Measurements from ENCODE around the gene AKNA.
A peak's percentile ranks its signal among the peaks of the same experiment; 100 is the strongest.
"Not testable (repeated sequence)": the region's sequence is repeated elsewhere in the genome, so short reads cannot be mapped to it uniquely, and the experiment has no call there.

The AKNA gene

GRCh38 chr9:114321759-114322158 lies 66.0 kb downstream of the AKNA start:
- no peak for DNase-seq

GRCh38 chr9:114320710-114321109 lies 67.1 kb downstream of the AKNA start:
- DNase-seq, result not testable (repeated sequence)

- no peak for DNase-seq
These were observed 68.6 kb downstream of the AKNA start for GRCh38 chr9:114319147-114319546.

- DNase-seq, result no peak
These were observed 69.4 kb downstream of the AKNA start for GRCh38 chr9:114318416-114318815.

GRCh38 chr9:114317665-114318357 lies 70.0 kb downstream of the AKNA start:
- peak; percentile 35 to 79 (median 58) for DNase-seq

- DNase-seq, result no peak
These were observed 71.1 kb downstream of the AKNA start for GRCh38 chr9:114316605-114317230.

- peak; percentile 53 to 81 (median 79) for DNase-seq
These were observed 71.9 kb downstream of the AKNA start for GRCh38 chr9:114315723-114316363.

- no peak for DNase-seq
These were observed 72.7 kb downstream of the AKNA start for GRCh38 chr9:114314881-114315722.

- DNase-seq, result no peak
These were observed 73.4 kb downstream of the AKNA start for GRCh38 chr9:114314256-114314867.

GRCh38 chr9:114313186-114313585 lies 74.6 kb downstream of the AKNA start:
- DNase-seq, result no peak

- DNase-seq, result no peak
These were observed 75.3 kb downstream of the AKNA start for GRCh38 chr9:114312513-114312875.

GRCh38 chr9:114311571-114312512 lies 75.9 kb downstream of the AKNA start:
- DNase-seq, result no peak

GRCh38 chr9:114310471-114311450 lies 77.0 kb downstream of the AKNA start:
- DNase-seq, result no peak

GRCh38 chr9:114309096-114309495 lies 78.7 kb downstream of the AKNA start:
- DNase-seq, result no peak

- DNase-seq, result no peak
These were observed 79.3 kb downstream of the AKNA start for GRCh38 chr9:114308361-114308950.

GRCh38 chr9:114307899-114308267 lies 79.9 kb downstream of the AKNA start:
- DNase-seq, result no peak

GRCh38 chr9:114304416-114305188 lies 83.2 kb downstream of the AKNA start:
- DNase-seq, result no peak

GRCh38 chr9:114303977-114304376 lies 83.8 kb downstream of the AKNA start:
- DNase-seq, result no peak

GRCh38 chr9:114303571-114303970 lies 84.2 kb downstream of the AKNA start:
- no peak for DNase-seq

All from suppressor macrophage (primary cell).